ACHN (cell line): Measurements from ENCODE around the gene MYO16.

ENCODE experiments used
- DNase-seq: peaks from one replicate; pipeline ENCODE4 v3.0.0-alpha.2; 2015
- in situ Hi-C: cut with HindIII; loops from 2 replicates; pipeline ENCODE4 v1.10.0; 2017; ENCODE audit warnings: low sequenced_read_pairs, low pct_ligation_motif_present, low pct_unique_long_range_greater_than_20kb

The MYO16 gene

GRCh38 chr13:109249780-109250528, 620.5 kb downstream of the MYO16 start:
- in situ Hi-C loops, result no loop called here
- DNase-seq, result no peak

GRCh38 chr13:109251956-109252355, 622.5 kb downstream of the MYO16 start:
- DNase-seq, result no peak
- in situ Hi-C loops, result no loop called here

- in situ Hi-C loops, result no loop called here
- no peak for DNase-seq
Measured at GRCh38 chr13:109253316-109253715, 623.9 kb downstream of the MYO16 start.

- in situ Hi-C loops, result no loop called here
Measured at GRCh38 chr13:109254274-109254673, 624.9 kb downstream of the MYO16 start.

GRCh38 chr13:109255141-109255856, 625.9 kb downstream of the MYO16 start:
- in situ Hi-C loops, result no loop called here

More at GRCh38 chr13:109254274-109254673, 624.9 kb downstream of the MYO16 start:
- no peak for DNase-seq

GRCh38 chr13:109256866-109257760, 627.7 kb downstream of the MYO16 start:
- in situ Hi-C loops, result no loop called here
- DNase-seq, result peak; percentile 82

More at GRCh38 chr13:109255141-109255856, 625.9 kb downstream of the MYO16 start:
- DNase-seq, result no peak
